Parathyroid adenoma (tissue), 2 donors: ENCODE results near the gene EVI5L.

Source experiments
- H2AFZ ChIP-seq: fragments of 300-600 bp; sonication (generic); one replicate; pipeline ENCODE4 v1.7.0; 2017; ENCODE audit warnings: antibody characterized with exemption, mild to moderate bottlenecking
- H3K27ac ChIP-seq: fragments of 300-600 bp; sonication (generic); one replicate; pipeline ENCODE4 v1.7.0; 2017
- H3K27me3 ChIP-seq: fragments of 300-600 bp; sonication (generic); one replicate; pipeline ENCODE4 v1.7.0; 2017; ENCODE audit warnings: low read length; ENCODE audit not compliant: control insufficient read depth, insufficient read depth
- H3K36me3 ChIP-seq: fragments of 300-600 bp; sonication (generic); one replicate; pipeline ENCODE4 v1.7.0; 2017; ENCODE audit warnings: low read length; ENCODE audit not compliant: control insufficient read depth, insufficient read depth
- H3K4me1 ChIP-seq: fragments of 300-600 bp; sonication (generic); one replicate; pipeline ENCODE4 v1.7.0; 2017; ENCODE audit warnings: control low read depth
- H3K4me2 ChIP-seq: fragments of 300-600 bp; sonication (generic); one replicate; pipeline ENCODE4 v1.7.0; 2017; ENCODE audit warnings: low read length
- H3K4me3 ChIP-seq: fragments of 300-600 bp; sonication (generic); one replicate; pipeline ENCODE4 v1.7.0; 2017; ENCODE audit warnings: low read depth, low read length
- H3K79me2 ChIP-seq: fragments of 300-600 bp; sonication (generic); one replicate; pipeline ENCODE4 v1.7.0; 2017; ENCODE audit warnings: control low read depth
- H3K9ac ChIP-seq: fragments of 300-600 bp; sonication (generic); one replicate; pipeline ENCODE4 v1.7.0; 2017; ENCODE audit warnings: mild to moderate bottlenecking
- H3K9me3 ChIP-seq: fragments of 300-600 bp; sonication (generic); one replicate; pipeline ENCODE4 v1.7.0; 2017; ENCODE audit warnings: low read length; ENCODE audit not compliant: control insufficient read depth
- CTCF ChIP-seq: fragments of 300-600 bp; sonication (generic); IDR thresholded peaks from one replicate; pipeline ENCODE4 v1.7.0; 2017; ENCODE audit warnings: antibody characterized with exemption, mild to moderate bottlenecking
- donor health status: primary hyperparathyroidism.

Gene EVI5L

GRCh38 chr19:7850945-7851622, 21.1 kb downstream of the EVI5L start:
- Histone ChIP-seq H3K27ac (no peak overlapping the region), H3K27me3 (no peaks in the 10 kb centered on the region), H3K79me2 (no peaks in the 10 kb centered on the region), H2AFZ (no peak overlapping the region), H3K4me1 (peaks cover 6% of the 10 kb centered on the region), H3K9ac (no peak overlapping the region), H3K9me3 (no peaks in the 10 kb centered on the region), H3K4me3 (no peak overlapping the region), H3K4me2 (no peak overlapping the region), H3K36me3 (no peaks in the 10 kb centered on the region)
- TF ChIP-seq CTCF = no peak

- peaks cover 6% of the 10 kb centered on the region for H3K4me1 ChIP-seq
- H3K4me3 ChIP-seq = no peak overlapping the region
- no peak for TF ChIP-seq CTCF
- H3K27me3 ChIP-seq = no peaks in the 10 kb centered on the region
- no peak overlapping the region for H3K9ac ChIP-seq
- no peaks in the 10 kb centered on the region for H3K9me3 ChIP-seq
- no peaks in the 10 kb centered on the region for H3K79me2 ChIP-seq
- H2AFZ ChIP-seq = no peak overlapping the region
- no peak overlapping the region for H3K4me2 ChIP-seq
- no peaks in the 10 kb centered on the region for H3K36me3 ChIP-seq
- H3K27ac ChIP-seq = no peak overlapping the region
These were observed 21.8 kb downstream of the EVI5L start for GRCh38 chr19:7851623-7852500.

- Histone ChIP-seq H3K9ac (no peak overlapping the region), H3K4me1 (peaks cover 6% of the 10 kb centered on the region), H3K27me3 (no peaks in the 10 kb centered on the region), H3K79me2 (no peaks in the 10 kb centered on the region), H3K27ac (no peak overlapping the region), H3K4me3 (peak overlapping the region; percentile 33), H3K4me2 (peak overlapping the region; percentile 37), H3K36me3 (no peaks in the 10 kb centered on the region), H3K9me3 (no peaks in the 10 kb centered on the region), H2AFZ (peak overlapping the region; percentile 6)
- peak; percentile 90 for TF ChIP-seq CTCF
These were observed 23.1 kb downstream of the EVI5L start for GRCh38 chr19:7852851-7853769.

- no peak overlapping the region for H3K9ac ChIP-seq
- no peak for TF ChIP-seq CTCF
- peak overlapping the region; percentile 33 for H3K4me3 ChIP-seq
- peak overlapping the region; percentile 37 for H3K4me2 ChIP-seq
- no peaks in the 10 kb centered on the region for H3K9me3 ChIP-seq
- H3K27me3 ChIP-seq = no peaks in the 10 kb centered on the region
- H3K4me1 ChIP-seq = peaks cover 6% of the 10 kb centered on the region
- no peak overlapping the region for H3K27ac ChIP-seq
- H3K36me3 ChIP-seq = no peaks in the 10 kb centered on the region
- no peaks in the 10 kb centered on the region for H3K79me2 ChIP-seq
- peak overlapping the region; percentile 6 for H2AFZ ChIP-seq
These were observed 23.7 kb downstream of the EVI5L start for GRCh38 chr19:7853770-7854128.
